ENCODE results near the gene C1orf159.
"Not testable (repeated sequence)": the region's sequence is repeated elsewhere in the genome, so short reads cannot be mapped to it uniquely, and the experiment has no call there.

C1orf159 gene

DNA sequence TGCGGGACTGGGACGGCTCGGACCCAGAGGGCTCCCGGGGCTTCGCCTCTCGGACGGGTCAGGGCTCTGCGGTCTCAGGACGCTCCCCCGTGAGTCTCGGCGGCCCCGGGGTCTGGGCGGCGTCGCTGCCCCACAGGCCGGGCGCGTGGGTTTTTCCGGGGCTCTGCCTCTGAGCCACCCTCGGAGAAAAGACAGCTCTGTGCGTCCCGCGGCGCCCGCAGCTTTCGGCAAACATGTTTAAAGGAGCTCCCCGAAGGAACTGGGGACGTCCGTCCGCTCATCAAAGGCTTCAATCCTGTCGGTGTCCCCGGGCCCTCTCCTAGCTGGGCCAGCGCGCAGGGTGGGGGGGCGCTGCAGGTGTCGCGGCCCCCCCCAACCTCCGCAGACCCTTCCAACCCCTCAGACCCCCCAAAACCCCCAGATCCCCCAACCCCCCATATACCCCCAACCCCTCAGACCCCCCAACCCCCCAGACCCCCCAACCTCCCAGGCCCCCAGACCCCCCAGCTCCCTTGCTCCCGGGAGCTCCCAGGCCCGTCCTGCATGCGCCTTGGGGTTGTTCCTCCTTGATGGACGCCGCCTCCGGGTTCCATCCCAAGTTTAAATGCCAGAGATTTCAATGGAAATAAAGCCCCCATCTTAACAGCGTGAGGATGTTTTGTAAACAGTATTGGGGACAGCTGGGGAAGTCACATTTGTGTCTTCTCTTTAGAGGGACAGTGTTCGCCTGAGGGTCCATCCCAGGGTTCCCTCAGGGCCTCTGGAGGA is 996 bp upstream of the C1orf159 start:
- no peak for FAIRE-seq

DNA sequence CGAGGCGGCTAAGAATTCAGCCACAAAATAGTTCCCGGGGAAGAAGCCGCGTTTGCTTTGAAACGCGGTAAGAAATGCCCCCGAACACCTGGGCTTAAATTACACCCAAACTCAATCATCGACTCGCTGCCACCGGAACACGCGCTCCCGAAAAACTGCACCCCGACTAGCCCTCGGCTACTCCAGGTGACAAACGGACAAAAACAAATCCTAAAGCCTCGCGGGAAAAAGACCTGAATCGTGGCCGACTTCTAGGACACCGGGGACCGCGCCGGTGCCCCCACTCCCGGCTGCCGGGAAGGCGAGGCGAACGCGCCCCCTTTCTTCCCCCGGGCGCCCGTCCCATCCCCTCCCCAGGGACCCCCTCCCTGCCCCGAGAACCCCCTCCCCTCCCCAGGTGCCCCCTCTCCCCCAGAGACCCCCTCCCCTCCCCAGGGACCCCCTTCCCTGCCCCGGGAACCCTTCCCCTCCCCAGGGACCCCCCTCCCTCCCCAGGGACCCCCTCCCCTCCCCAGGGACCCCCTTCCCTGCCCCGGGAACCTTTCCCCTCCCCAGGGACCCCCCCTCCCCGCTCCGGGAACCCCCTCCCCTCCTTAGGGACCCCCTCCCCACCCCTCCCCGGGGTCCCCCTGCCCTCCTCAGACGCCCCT is 628 bp downstream of the C1orf159 start:
- no peak for FAIRE-seq

DNA sequence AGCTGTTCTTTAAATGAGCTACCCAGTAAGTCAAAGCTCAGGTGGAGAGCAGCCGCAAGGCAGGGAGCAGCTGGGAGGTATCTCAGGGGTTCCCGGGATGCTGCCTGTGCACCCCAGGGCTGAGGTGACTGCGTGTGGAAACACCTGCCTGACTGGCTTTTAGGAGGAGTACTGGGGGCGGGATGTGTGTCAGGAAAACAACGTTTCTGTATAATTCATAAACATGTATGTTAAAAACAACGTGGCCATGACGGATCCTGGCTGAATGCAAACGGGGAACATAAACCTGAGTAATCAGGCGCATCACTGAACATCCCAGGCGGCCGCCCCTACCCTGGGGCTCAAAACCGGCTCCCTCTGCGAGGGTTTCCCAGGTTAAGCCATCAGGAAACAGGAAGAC is 1.5 kb downstream of the C1orf159 start:
- no peak for FAIRE-seq

DNA sequence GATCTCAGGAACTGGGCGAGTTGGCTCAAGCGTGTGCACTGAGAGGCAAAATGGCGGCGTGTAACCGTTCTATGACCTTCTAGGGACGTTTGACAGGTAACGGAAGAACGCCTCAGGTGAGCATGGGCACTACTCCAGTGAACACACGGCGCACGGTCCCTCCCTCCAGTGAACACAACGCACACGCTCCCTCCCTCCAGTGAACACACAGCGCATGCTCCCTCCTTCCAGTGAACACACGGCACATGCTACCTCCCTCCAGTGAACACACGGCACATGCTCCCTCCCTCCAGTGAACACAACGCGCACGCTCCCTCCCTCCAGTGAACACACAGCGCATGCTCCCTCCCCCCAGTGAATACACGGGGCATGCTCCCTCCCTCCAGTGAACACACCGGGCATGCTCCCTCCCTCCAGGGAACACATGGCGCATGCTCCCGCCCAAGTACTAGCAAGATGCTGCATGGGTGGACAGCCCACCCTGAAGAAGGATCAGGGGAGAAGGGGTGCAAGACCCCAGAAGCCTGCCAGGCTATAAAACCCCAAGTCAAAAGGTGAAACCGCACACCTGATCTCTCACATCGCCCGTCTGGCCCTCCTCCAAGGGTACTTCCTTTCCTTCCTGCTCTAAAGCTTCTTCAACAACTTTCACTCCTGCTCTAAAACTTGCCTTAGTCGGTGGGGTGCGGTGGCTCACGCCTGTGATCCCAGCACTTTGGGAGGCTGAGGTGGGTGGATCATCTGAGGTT is 3.5 kb downstream of the C1orf159 start:
- FAIRE-seq, result no peak

DNA sequence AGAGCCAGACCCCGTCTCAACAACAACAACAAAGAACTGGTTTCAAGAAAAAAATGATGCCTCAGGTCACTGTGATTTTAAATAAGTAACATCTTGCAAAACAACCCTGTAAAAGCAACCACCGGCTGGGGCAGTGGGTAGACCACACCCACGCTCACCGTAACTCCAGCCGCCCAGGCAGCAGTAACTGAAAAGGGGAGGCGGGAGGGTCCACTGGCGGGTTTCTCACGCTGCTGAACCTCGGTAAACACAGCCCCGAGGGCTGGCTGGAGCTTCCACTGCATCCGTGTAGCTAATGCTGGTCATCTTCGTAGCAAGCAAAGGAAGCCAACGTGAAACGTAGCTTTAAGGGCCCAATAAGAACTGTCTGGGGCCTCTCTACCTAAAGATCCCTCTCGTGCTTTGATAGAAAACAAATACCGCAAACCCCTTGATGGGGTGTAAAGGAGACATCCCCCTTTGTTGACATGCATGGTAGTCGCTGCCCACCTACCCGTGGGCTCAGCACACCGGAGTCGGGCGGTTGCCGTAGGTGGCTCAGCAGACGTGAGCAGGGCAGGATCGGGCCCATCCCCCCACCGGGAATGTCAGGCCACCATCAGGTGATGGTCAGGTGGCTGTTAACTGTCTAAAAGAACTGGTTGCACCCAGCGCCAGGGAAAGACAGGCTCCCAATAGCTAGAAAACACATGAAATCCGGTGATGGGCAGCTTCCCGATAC is 4.2 kb downstream of the C1orf159 start:
- no peak for FAIRE-seq

DNA sequence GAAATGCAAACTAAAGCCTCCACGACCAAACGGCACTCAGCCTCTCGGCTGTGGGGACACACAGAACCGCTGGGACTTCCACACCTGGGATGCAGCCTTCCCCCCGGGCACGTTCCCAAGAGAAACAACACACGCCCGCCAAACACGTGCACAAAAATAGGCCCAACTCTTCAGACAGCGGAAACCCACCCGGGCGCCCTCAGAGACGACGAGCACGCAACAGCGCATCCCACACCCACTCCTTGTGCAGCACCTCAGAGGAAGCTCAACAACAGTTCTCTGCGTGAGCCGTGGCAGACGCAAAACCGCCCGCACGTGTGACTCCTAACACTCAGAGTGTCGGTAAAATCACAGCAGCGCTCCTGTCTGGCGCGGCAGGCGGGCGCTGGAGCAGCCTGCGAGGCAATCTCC is 5.3 kb downstream of the C1orf159 start:
- FAIRE-seq, result no peak

DNA sequence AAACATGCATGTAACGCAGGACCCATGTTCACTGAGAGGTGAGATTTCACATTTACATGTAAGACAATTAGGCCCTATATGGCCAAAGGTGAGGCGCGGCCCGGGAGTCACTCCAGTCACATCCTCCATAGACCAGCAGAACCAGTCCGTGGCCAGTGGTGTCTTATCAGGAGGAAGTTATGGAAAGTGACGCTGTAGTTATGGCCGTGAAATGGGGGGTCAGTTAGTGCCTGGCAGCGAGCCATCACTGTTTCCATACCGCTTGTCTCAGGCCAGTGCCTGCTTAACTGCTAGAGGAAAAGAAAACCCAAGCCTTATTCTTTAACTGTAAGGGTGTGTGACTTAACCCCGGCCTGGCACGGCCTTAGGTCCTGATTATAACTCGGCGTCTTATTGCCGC is 6.1 kb downstream of the C1orf159 start:
- no peak for FAIRE-seq

DNA sequence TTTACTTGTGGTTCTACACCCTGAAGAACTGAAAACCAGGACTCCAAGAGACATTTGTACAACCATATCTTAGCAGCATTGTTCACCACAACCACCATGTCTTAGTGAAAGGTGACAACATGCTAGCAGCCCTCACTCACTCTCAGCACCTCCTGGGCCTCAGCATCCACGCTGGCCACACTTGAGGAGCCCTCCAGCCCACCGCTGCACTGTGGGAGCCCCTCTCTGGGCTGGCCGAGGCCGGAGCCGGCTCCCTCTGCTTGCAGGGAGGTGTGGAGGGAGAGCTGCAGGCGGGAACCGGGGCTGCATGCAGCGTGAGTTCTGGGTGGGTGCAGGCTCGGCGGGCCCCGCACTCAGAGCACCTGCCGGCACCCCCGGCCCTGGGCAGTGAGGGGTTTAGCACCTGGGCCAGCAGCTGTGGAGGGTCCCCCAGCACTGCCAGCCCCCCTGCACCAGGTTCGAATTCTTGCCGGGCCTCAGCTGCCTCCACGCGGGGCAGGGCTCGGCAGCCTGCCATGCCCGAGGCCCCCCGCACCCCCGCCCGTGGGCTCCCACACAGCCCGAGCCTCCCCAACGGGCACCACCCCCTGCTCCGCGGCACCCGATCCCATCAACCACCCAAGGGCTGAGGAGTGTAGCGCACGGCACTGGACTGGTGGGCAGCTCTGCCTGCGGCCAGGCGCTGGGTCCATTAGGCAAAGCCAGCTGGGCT is 9.2 kb downstream of the C1orf159 start:
- FAIRE-seq, result no peak

DNA sequence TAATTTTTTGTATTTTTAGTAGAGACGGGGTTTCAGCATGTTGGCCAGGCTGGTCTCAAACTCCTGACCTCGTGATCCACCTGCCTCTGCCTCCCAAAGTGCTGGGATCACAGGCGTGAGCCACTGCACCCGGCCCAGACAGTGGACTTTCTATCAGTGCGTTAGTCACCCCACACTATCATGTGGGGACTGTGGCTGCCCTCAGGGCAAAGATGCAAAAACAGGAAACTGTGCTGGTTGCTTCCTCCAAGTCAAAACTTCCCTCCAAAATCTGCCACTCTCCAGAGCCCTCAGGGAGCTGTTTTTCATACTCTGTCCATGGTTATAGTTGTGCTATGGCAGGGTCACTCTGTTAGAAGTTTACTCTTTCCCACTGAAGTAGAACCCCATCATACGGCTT is 11.7 kb downstream of the C1orf159 start:
- FAIRE-seq, result not testable (repeated sequence)

DNA sequence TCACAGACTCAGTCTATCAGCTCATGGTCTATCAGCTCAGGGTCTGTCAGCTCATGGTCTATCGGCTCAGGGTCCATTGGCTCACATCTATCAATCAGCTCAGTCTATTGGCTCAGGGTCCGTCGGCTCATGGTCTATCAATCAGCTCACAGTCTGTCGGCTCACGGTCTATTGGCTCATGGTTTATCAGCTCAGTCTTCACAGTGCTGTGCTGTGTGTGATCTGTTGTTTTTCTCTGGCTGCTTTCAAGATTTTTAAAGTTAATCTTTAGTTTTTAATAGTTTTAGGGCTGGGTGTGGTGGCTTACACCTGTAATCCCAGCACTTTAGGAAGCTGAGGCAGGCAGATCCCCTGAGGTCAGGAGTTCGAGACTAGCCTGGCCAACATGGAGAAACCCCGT is 14.4 kb downstream of the C1orf159 start:
- no peak for FAIRE-seq

DNA sequence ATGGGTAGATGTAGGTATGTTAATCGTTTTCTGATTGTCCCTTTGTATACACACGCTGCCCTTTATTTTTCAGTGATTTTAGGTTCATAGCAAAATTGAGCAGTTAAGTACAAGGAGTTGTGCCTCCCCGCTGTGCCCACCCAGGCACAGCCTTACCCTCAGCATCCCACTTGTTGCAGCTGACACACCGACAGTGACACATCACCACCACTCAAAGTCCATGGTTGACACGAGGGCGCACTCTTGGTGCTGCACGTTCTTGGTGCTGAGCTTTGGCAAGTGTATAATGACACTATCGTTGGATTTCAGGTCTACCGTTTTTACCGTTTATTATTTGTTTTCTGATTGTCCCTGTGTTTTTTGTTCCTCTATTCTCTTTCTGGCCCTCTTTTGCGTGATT is 15.6 kb downstream of the C1orf159 start:
- no peak for FAIRE-seq

DNA sequence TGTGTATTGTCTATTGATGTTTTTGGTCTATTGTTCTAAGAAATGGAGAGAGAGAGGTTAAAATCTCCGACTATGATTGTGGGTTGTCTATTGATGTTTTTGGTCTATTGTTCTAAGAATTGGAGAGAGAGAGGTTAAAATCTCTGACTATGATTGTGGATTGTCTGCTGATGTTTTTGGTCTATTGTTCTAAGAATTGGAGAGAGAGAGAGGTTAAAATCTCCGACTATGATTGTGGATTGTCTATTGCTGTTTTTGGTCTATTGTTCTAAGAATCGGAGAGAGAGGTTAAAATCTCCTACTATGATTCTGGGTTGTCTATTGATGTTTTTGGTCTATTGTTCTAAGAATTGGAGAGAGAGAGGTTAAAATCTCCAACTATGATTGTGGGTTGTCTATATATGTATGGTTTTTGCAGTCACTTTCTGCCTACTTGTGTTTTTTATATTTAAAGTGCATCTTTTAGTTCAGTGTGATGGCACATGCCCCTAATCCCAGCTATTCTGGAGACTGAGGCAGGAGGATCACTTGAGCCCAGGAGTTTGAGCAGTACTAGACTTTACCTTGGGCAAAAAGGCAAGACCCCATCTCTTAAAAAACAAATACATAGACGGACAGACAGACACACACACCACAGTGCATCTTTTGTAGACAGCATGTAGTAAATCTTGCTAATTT is 16.2 kb downstream of the C1orf159 start:
- no peak for FAIRE-seq

DNA sequence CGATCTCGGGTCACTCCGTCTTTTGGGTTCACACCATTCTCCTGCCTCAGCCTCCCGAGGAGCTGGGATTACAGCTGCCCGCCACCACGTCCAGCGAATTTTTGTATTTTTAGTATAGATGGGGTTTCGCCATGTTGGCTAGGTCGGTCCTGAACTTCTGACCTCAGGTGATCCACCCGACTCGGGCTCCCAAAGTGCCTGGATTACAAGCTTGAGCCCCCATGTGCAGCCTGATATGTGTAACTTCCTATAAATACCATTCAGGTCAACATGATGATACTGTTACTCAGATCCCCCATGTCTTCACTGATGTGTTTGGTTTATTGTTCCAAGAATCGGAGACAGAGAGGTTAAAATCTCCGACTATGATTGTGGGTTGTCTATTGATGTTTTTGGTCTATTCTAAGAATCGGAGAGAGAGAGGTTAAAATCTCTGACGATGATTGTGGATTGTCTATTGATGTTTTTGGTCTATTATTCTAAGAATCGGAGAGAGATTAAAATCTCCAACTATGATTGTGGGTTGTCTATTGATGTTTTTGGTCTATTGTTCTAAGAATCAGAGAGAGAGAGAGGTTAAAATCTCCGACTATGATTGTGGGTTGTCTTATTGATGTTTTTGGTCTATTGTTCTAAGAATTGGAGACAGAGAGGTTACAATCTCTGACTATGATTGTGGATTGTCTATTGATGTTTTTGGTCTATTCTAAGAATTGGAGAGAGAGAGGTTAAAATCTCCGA is 17.0 kb downstream of the C1orf159 start:
- FAIRE-seq, result no peak

DNA sequence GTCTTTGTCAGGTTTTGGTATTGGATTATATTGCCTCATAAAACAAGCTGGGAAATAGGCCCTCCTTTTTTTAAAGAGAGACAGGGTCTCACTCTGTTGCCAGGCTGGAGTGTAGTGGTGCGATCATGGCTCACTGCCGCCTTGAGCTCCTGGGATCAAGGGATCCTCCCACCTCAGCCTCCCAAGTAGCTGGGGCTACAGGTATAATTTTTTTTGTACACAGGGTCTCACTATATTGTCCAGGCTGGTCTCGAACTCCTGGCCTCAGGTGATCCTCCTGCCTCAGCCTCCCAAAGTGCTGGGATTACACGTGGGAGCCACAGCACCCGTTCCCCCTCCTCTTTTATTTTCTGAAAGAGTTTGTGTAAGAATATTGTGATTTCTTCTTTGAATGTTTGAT is 19.8 kb downstream of the C1orf159 start:
- FAIRE-seq, result not testable (repeated sequence)

DNA sequence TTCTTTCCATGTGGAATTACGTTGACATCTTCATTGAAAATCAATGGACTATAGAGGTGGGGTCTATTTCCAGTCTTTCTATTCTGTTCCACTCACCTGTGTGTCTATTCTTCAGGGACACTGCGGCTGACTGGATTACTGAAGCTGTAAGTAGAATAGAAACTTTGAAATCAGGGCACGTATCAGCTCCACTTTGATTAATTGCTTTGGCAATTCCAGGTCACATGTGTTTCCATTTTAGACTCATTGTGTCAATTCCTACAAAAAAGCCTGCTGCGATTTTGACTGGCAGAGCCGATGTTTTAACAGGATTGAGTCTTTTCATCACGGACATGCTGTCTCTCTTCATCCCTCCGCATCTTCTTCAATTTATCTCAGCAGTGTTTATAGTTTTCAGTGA is 20.9 kb downstream of the C1orf159 start:
- FAIRE-seq, result no peak

DNA sequence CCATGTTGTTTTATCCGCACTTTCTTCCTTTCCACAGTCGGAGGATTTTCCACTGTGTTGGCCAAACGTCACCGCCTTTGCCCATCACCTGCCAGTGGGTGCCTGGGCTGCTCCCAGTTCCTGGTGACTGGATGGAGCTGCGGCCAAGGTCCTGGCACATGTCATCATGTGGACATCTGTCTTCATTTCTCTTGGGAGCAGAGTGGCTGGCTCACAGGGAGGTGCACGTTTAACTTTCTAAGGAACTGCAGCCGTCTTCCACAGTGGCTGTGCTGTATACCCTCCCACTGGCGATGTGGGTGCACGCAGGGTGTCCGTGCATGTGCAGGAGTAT is 22.3 kb downstream of the C1orf159 start:
- no peak for FAIRE-seq

DNA sequence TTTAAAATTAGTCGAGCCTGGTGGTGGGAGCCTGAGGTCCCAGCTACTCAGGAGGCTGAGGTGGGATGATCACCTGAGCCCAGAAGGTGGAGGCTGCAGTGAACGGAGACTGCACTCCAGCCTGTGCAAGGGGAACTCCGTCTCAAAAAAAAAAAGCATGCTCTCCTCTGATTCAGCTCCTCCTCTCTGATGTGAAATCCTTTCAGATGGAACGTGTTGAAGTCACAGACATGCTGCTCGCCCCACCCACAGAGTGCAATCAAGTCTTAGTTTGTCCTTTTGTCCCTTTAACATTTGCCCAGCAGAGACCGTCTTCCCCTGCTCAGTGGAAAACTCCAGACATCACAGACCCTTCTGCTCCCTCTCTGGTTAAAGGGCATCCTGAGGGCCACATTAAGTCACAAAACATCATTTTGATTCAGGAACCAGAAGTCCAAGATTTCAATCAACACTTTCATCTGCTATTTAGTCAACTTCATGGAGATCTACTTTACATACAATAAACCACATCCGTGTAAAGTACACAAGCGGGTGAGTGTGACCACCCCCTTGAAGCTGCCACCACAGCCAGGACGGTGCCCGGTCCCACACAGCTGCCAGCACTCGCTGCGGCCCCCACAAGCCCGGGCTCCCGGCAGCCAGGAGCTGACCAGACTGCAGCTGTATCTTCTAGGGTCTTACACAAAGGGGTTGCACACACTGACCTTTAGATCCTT is 22.8 kb downstream of the C1orf159 start:
- no peak for FAIRE-seq

DNA sequence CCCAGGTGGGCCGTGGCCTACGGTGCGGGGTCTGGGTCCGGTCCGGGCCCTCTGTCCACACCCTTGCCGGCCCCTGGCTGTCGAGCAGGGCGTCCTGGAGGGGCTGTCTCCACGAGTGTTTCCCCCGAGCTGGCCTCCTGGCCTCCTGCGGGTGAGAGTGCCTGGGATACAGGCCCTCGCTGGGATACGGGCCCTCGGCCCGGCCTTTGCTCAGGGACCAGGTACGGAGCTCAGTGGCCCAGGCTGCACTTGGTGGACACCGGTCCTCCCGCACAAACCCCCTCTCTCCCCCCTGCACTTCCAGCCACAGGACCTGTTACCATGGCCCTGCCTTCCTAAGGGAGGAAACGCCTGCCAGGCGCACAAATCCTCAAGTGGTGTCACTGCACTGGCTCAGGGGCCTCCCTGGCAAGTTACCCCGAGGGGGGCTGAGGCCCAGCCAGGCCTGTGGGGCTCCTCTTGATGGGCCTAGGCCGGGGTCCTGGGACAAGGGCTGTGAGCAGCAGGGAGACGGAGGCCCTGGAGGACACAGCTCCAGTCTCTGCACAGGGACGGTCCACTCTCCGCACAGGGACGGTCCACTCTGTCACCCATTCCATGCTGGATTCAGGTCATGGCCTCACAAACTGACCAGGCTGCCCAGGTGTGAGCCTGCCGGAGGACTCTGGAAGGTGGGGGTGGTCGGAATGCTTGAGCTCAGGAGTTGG is 23.6 kb downstream of the C1orf159 start:
- no peak for FAIRE-seq

DNA sequence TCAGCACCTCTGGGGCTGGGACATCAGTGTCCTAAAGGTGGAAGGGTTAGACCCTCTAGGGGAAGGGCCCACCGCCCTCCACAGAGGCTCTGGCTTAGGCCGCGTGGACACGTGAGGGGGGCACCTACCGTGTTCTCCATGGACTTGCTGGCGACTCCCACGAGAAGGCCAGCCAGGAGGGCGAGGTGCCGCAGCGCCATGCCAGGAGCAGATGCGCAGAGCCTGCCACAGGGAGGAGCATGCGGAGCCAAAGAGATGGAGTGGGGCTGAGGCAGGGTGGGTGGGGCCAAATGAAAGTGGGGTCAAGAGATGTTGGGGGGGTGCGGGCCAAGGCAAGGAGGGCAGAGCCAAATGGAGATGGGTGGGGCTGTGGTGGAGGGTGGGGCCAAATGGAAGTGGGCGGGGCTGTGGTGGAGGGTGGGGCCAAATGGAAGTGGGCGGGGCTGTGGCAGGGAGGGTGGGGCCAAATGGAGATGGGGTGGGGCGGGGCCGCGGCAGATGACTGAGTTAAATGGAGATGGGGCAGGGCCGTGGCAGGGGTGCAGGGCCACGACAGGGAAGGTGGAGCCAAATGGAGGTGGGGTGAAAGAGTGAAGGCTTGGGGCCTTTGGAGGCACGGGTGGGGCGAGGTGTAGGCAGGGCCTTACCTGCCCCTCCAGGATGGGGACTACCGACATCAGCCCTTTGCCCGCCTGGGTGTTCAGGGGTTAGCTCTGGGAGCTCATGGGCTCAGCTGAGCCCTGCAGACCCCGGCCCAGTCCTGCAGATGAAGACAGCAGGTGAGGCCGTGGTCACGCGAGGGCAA is 24.3 kb downstream of the C1orf159 start:
- no peak for FAIRE-seq

Measured in endometrium (tissue), 2 donors.